C4-2B (cell line): ENCODE results near the gene PREPL.

Experiments
- ZFX ChIP-seq: fragments of 450-650 bp; IDR thresholded peaks from 2 replicates; pipeline ENCODE4 v1.6.1; 2017
- TF ChIP-seq, protein P1 (sequence below): fragments of 450-650 bp; conservative IDR thresholded peaks from 2 replicates; pipeline ENCODE4 v1.5.1; 2017; ENCODE audit warnings: mild to moderate bottlenecking

DNA sequence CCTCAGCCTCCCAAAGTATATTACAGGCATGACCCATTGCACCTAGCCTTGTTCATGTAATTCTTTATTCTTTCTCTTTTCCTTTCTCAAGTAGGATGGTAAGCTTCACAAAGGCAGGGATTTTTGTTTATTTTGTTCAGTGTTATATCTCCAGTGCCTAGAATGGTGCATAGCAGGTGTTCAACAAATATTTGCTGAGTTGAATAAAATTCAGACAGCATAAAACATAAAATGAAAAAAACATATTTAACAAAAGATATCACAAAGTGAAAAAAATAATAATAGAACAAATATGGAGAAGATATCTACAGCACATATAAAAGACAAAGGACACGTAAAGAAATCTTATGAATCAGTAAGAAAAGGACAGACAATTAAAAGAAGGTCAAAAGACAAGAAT is 8.8 kb downstream of the PREPL start:
- TF ChIP-seq, protein P1, sequence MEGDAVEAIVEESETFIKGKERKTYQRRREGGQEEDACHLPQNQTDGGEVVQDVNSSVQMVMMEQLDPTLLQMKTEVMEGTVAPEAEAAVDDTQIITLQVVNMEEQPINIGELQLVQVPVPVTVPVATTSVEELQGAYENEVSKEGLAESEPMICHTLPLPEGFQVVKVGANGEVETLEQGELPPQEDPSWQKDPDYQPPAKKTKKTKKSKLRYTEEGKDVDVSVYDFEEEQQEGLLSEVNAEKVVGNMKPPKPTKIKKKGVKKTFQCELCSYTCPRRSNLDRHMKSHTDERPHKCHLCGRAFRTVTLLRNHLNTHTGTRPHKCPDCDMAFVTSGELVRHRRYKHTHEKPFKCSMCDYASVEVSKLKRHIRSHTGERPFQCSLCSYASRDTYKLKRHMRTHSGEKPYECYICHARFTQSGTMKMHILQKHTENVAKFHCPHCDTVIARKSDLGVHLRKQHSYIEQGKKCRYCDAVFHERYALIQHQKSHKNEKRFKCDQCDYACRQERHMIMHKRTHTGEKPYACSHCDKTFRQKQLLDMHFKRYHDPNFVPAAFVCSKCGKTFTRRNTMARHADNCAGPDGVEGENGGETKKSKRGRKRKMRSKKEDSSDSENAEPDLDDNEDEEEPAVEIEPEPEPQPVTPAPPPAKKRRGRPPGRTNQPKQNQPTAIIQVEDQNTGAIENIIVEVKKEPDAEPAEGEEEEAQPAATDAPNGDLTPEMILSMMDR = no peak
- TF ChIP-seq ZFX = no peak
